Measurements from ENCODE around the gene ZNF470. TPM values are rescaled to one million over a fixed set of nuclear protein-coding genes. Genes with fewer than 3 reads are reported as not detected.

Gene ZNF470
- total and polyA plus RNA-seq, 2 of the 13 experiments (the other 11 are each of a cell fraction or from before 2014, with no cell fraction given), result not detected

- 100% methylated on average over 2 of the region's 2 CpGs for WGBS (ENCODE audit: low lambda C conversion rate)
- H3K36me3 ChIP-seq (replicated peaks in 1 of 2; ENCODE audit: control insufficient read depth in 1 of 2, insufficient read depth in 2 of 2, low read length in 2 of 2), result 0 out of 5 replicates have a peak, but pooled peaks cover 0 to under 1% of the 10 kb centered on the region in 2 experiments
- intact Hi-C loops (cut with micrococcal nuclease; ENCODE audit: unreplicated experiment) (no loop called here), in situ Hi-C loops (cut with HindIII; ENCODE audit: extremely low pct_ligation_motif_present, low pct_unique_long_range_greater_than_20kb) (no loop called here)
- no peak overlapping the region for H3K27ac ChIP-seq (ENCODE audit: extremely low read length, insufficient read depth, low read length)
- TF ChIP-seq HMGXB3 (CRISPR knock-in tag; IDR thresholded peaks at IDR 0.05; ENCODE audit: borderline replicate concordance) (no peak), ZBTB49 (CRISPR knock-in tag; IDR thresholded peaks at IDR 0.05; ENCODE audit: borderline replicate concordance) (no peak)
- ChIA-PET POLR2A (no interaction called here), CTCF (ENCODE audit: low intra/inter-chr PET ratio, low total read pairs) (no interaction called here)
- no peaks in the 10 kb centered on the region for H3K79me2 ChIP-seq (ENCODE audit: insufficient read depth, low read length)
- no peak overlapping the region for H3K4me2 ChIP-seq (ENCODE audit: low read depth, low read length)
- H4K20me1 ChIP-seq (ENCODE audit: insufficient read depth, low read length), result no peaks in the 10 kb centered on the region
- ATAC-seq (no peak), DNase-seq (ENCODE audit: low spot score) (no peak), FAIRE-seq (no peak)
- no peaks in the 10 kb centered on the region for H3K27me3 ChIP-seq (ENCODE audit: control insufficient read depth in 1 of 2, insufficient read depth in 2 of 2, low read length in 2 of 2)
- no peaks in the 10 kb centered on the region for H3K4me1 ChIP-seq (ENCODE audit: insufficient read depth, low read length)
- H2AFZ ChIP-seq (ENCODE audit: low read length), result no peak overlapping the region
- peaks cover 69% of the 10 kb centered on the region for H3K9me3 ChIP-seq (ENCODE audit: low read length)
- no peak overlapping the region for H3K4me3 ChIP-seq (replicated peaks in 1 of 3; ENCODE audit: insufficient read depth in 1 of 3, low read depth in 2 of 3, low read length in 3 of 3)
- H3K9ac ChIP-seq (ENCODE audit: insufficient read depth, low read depth, low read length), result no peak overlapping the region
- BruUV-seq (replicated peaks), result no TSS peak
These were observed 45.5 kb downstream of the ZNF470 start for GRCh38 chr19:56612737-56613136.
